ENCODE data around the gene HARS1.
"Not testable (repeated sequence)": the region's sequence is repeated elsewhere in the genome, so short reads cannot be mapped to it uniquely, and the experiment has no call there.

Gene HARS1

DNA sequence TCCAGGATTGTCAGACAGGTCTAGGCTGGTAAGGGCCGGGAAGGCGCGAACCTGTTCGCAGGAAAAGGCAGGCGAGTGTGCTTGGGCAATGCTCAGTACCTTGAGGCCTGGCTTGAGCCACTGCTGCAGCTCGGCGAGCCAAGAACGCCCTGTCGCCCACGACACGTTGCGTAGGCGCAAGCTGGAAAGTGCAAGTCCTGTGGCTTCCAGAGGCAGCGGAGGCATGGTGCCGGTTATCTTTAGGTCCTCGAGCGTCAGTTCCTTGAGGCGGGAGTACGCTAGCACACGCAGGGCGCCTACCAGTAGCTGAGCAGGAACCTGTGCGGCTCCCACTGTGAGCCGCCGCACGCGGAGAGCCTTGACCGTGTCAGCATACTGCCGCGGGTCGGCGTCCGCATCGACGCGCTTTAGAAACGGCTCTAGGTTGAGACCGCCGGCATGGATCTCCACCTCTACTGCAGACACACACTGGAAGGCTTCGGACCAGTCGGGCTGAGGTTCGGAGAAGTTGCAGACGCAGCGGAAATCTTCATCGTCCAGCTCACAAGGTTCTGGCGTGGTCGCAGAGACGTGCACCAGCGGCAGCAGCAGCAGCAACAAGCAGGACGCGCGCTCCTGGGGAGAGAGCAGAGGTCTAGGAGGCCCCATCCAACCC is 58.7 kb downstream of the HARS1 start:
- DNase-seq = no peak

- DNase-seq = no peak
Observed at GRCh38 chr5:140631831-140632365, 59.3 kb downstream of the HARS1 start.

GRCh38 chr5:140631036-140631417 is 60.1 kb downstream of the HARS1 start:
- no peak for DNase-seq

DNA sequence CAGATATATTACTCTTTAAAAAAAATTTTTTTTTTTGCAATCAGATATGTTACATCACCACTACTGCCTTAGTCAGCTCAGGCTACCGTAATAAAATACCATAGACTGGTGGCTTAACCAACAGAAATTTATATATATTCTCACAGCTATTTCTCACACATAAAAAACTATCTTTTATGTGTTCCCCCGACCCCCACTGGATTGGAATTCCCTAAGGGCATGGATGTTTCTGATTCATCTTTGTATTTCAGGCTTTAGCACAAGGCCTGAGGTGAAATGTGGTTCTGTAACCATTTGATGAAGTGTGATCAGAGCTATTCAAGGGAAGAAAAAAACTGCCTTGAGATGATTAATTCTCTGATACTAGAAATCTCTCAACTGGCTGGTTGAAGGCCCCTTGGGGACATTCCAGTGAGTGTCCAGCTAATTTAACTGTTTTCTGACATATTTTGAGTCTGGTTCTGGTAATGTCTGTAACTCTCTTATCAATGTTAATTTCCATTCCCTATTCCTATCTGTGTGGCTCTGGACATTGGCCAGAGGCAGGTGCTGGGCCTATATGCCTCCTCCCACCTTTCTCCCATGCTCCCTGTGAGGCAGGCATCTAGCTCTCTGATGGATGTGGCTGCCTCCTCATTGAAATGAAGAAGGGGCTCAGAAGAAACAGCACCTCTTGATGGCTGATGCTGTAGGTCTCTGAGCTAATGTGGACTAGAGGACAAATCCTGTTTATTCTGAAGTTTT is 60.7 kb downstream of the HARS1 start:
- no peak for DNase-seq

- no peak for DNase-seq
Observed at GRCh38 chr5:140628711-140629110, 62.5 kb downstream of the HARS1 start.

DNA sequence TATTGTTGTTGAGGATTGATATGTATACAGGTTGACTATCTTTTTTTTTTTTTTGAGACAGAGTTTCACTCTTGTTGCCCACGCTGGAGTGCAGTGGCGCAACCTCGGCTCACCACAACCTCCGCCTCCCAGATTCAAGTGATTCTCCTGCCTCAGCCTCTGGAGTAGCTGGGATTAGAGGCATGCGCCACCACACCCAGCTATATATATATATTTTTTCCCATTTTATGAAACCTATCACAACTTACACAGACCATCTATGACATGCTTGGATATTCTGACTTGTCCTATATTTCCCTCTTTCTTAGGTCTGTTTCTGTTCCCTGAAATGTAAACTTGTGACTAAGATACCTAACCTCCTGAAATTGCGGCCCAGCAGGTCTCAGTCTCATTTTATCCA is 63.2 kb downstream of the HARS1 start:
- DNase-seq = no peak

DNA sequence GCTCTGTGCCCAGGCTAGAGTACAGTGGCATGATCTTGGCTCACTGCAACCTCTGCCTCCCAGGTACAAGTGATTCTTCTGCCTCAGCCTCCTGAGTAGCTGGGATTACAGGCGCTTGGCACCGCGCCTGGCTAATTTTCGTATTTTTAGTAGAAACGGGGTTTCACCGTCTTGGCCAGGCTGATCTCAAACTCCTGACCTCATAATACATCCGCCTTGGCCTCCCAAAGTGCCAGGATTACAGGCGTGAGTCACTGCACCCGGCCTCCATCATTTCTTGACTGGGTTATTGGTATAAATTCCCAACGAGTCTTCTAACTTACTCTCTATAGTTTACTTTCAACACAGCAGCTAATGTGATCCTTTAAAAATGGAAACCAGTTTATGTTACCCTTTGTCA is 66.3 kb downstream of the HARS1 start:
- not testable (repeated sequence) for DNase-seq

All from NCI-H2081 (cell line).